SKM-1 treated with dmso at 0.1 percent for 144 hours (cell line): ENCODE measurements around the gene PXMP4.
"Not testable (repeated sequence)": the region's sequence is repeated elsewhere in the genome, so short reads cannot be mapped to it uniquely, and the experiment has no call there.

Experiments used
- DNase-seq: peaks from one replicate; lab custom pipeline; 2025; ENCODE audit not compliant: unreplicated experiment; lab: John Stamatoyannopoulos, UW

PXMP4 gene

DNA sequence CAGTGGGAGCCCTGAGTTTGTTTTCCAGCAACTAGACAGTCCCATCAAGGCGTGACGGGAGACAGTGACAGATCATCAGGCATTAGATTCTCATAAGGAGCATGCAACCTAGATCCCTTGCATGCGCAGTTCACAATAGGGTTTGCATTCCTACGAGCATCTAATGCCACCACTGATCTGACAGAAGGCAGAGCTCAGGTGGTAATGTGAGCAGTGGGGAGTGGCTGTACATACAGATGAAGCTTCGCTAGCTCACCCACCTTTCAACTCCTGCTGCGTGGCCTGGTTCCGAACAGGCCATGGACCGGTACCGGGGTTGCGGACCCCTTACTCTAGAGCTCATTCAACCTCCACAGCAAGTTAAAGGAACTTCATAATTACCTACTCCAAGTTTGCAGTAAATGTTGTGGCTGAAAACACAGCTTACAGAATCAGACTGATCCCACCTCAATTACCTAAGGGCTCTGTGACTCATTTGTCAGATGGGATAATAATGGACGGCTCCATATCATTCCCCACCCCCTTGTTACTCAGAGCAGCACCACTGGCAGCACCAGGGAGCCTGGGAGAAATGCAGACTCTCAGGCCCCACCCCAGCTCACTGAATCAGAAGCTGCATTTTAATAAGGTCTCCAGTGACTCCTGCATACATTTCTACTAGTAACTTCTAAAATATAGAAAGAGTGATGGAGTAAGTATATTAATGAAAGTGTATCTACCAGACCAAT, 15.7 kb downstream of the PXMP4 start:
- no peak for DNase-seq

DNA sequence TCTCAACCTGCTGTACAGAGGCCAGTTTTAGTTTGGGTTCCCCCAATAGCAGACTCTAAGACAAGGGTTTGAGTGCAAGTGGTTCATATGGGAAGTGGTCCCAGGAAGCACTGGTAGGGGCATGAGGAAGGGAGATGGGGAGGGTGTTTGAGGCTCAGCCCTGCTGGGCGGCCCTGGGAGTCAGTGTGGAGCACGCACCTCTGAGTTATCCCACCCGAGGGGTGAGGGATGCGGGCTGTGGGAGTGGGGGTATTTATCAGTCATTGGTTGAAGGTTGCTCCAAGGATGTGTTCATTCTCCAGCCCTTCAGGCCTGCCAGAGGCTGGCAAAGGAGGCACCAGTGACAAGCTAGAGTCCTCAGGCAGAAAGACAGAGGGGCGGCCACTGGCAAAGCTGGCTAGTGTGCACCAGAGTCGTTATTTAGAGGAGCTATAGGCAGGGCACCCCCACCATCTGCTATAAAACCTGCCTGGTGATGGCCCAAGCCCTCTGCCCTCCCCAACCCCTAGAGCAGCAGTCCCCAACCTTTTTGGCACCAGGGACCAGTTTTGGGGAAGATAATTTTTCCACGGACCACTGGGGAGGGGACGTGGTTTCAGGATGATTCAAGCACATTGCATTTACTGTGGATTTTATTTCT, 16.5 kb downstream of the PXMP4 start:
- no peak for DNase-seq

DNA sequence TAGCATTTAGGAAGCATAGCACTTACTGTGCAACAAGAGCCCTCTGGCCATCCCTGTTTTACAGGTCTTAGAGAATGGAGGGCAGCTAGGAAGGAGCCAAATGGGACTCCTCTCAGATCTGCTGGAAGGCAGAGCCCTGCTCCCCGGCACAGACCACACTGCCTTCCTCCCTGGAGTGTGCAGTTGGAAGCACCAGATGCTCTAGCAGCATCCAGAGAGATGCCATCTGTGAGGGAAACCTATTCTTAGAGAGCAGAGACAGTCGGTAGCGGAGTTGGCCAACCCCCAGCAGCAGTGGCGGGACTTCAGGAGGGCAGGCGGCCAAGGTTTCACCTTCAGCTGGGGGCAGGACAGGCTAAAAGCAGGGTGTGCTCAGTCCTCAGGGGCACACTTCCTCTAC, 17.2 kb downstream of the PXMP4 start:
- no peak for DNase-seq

DNA sequence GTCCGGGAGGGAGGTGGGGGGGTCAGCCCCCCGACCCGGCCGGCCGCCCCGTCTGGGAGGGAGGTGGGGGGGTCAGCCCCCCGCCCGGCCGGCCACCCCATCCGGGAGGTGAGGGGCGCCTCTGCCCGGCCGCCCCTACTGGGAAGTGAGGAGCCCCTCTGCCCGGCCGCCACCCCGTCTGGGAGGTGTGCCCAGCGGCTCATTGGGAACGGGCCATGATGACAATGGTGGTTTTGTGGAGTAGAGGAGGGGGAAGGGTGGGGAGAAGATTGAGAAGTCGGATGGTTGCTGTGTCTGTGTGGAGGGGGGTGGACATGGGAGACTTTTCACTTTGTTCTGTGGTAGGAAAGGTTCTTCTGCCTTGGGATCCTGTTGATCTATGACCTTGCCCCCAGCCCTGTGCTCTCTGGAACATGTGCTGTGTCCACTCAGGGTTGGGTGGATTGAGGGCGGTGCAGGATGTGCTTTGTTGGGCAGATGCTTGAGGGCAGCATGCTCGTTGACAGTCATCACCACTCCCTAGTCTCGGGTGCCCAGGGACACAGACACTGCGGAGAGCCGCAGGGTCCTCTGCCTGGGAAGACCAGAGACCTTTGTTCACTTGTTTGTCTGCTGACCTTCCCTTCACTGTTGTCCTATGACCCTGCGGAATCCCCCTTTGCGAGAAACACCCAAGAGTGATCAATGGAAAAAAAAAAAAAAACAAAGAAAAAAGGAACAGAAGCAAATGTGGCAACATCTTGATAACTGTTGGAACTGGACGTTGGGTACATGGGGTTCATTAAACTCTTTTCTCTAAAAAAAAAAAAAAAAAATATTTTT, 18.3 kb downstream of the PXMP4 start:
- no peak for DNase-seq

DNA sequence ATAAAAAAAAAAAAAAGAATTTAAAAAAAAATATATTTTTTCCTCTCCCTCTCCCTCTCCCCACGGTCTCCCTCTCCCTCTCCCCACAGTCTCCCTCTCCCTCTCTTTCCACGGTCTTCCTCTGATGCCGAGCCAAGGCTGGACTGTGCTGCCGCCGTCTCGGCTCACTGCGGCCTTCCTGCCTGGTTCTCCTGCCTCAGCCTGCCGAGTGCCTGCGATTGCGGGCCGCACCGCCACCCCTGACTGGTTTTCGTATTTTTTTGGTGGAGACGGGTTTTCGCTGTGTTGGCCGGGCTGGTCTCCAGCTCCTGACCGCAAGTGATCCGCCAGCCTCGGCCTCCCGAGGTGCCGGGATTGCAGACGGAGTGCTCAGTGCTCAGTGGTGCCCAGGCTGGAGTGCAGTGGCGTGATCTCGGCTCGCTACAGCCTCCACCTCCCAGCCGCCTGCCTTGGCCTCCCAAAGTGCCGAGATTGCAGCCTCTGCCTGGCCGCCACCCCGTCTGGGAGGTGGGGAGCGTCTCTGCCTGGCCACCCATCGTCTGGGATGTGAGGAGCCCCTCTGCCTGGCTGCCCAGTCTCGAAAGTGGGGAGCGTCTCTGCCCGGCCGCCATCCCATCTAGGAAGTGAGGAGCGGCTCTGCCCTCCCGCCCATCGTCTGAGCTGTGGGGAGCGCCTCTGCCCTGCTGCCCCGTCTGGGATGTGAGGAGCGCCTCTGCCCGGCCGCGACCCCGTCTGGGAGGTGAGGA, 19.2 kb downstream of the PXMP4 start:
- DNase-seq, result not testable (repeated sequence)

DNA sequence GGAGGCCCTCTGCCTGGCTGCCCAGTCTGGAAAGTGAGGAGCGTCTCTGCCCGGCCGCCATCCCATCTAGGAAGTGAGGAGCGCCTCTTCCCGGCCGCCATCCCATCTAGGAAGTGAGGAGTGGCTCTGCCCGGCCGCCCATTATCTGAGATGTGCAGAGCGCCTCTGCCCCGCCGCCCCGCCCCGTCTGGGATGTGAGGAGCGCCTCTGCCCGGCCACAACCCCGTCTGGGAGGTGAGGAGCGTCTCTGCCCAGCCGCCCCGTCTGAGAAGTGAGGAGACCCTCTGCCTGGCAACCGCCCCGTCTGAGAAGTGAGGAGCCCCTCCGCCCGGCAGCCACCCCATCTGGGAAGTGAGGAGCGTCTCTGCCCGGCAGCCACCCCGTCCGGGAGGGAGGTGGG, 21.1 kb downstream of the PXMP4 start:
- not testable (repeated sequence) for DNase-seq

DNA sequence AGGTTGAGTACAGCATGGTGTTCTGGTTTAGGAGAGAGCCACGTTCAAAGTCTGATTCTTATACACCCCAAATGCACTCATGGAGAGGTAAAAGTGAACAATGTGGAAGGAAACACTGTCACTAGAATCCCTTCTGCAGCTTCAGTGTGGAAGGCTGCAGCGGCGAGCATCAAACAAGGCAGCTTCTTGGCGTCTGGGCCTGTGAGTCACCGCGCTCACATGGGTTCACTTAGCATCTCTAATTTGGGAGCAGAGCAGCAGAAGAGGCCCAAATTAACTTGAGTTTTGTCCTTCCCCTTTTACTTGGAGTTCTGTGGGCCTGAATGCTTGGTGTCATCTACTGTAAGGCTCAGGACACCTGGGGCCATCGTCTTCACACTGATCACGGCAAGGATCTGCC, 23.0 kb downstream of the PXMP4 start:
- no peak for DNase-seq

DNA sequence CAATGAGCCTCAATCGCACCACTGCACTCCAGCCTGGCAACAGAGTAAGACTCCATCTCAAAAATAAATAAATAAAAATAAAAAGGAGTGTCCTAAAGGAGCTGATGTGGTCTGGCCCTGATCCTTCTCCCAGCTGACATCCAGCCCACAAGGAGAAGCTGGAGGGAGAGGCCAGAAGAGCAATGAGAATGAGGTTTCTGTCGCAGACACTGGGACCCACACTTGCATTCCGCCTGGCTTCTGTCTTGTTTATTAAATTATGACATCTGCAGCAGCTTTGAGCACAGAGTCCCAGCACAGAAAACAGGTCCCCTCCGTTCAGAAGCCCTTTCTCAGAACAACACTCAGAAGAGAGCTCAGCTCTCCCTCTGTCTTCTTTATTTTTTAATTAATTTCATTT, 23.7 kb downstream of the PXMP4 start:
- DNase-seq, result no peak

DNA sequence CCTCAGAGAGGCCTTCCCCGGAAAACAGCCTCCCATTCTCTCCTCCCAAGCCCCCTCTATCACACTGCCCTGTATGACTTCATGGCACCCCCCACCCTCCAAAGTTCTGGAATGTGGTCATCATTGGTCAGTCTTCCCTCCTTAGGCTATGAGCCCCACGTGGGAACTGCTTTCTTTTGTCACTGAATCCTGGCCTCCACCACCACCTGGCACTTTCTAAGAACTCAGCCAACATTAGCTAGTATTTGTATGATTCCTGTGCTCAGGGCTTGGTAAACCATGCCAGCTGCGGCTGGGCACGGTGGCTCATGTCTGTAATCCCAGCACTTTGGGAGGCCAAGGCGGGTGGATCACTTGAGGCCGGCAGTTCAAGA, 25.5 kb downstream of the PXMP4 start:
- no peak for DNase-seq

DNA sequence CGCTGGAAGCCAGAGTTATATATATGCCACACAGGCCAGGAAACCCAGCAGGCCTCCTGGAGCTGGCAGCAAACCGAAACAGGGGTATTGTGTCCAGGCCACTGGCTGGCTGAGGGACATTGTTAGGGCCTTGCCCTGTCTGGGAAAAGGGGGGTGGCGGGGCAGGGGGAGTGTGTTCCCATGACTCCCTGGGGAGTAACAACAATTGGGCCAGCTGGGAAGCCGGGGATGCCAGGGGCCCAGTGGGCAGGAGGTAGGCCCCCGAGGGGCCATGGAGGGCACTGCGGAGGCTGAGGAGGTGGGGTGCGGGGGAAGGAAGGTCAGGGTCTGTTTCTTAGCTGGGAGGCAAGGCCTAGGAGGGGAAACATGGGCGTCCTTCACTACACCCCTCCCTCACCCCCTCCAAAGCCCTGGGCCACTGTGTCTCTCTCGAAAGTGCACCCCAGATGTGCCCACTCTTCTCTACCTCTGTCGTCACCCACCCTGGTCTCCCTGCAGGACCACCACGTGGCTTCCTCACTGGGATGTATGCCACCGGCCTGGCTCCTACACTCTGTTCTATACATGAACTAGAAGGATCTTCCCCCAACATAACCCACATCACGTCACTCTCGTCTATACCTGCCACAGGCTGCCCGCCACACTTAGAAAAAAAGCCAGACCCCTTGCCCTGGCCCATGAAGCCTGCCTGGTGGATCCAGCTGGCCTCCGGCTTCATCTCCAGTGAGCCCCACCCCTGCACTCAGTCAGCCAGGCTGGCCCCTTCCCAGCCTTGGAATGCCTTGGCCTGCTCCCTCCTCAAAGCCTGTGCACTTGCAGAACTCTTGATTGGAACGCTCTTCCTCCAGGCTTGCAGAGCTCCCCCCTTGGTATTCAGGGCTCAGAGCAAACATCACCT, 26.1 kb downstream of the PXMP4 start:
- no peak for DNase-seq

DNA sequence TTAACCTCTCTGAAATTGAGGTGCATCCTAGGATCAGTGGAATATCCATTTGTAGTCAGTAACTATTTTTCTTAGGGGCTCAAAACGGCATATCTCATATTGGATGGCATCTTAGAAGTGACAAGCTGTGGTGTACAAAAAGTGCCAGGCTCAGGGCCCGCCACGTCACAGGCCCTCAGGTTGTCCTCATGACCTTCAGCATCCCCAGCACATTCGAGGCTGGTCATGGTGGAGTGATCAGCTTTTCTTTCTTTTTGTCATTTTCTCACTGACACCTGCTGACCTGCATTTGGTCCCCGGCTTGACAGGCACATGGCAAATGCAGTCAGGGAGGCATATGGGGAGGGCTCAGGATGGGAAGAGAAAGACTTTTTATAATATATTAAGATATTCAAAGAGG, 26.8 kb downstream of the PXMP4 start:
- DNase-seq, result no peak

DNA sequence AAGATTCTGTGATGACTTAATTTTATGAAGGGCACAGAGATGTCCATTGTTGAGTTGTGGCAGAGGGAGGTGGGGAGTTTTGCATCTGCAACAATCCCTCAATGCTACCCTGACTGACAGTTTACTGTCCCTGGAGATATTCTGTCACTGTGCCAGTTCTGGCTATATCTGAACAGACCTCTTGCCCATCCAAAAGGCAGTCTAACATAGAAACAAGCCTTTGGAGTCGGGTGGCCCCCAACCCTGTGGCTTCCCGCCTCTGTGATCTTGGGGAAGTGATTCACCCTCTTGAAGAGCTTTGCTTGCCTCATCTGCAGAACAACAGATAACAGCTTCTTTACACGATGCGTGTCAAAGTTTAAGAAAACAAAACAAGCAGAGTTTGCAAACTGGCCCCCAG, 30.1 kb downstream of the PXMP4 start:
- DNase-seq, result peak; percentile 63

DNA sequence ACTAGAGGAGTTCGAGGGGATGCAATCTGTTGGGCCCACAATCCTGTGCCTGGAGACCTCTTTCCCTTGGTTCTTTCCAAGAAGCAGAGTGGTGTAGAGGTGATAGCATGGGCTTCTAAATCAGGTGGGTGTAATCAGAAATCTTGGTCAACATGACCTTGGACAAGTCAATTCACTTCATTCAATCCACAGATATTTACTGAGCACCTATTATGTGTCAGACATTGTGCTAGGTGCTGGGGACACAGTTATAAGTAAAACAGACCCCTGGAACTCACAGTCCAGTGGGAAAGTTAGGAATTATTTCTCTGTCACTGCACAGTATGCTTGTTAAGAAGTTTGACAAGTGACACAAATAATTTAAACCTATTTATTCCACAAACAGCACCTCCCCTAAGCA, 30.6 kb downstream of the PXMP4 start:
- no peak for DNase-seq

DNA sequence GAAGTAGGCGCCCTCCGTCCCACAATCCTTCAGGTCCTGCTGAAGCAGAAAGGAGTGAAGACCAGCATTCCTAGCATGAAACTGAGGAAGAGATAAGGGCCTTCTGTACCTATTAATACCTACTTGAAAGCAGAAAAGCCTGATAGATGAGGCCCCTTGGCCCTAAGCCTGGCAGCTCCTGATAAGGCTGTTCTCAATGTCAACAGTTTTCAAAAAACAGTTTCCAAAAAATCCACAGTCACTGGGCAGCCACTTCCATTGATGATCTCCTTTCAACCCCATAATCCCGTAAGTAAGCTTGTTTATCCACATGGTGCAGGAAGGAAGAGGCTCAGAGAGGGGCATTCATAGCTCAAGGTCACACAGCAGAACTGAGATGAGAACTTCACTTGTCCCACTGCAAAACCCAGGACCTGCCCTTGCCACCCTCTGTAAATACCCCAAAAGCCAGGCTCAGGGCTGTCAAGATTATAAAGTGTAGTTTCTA, 31.1 kb downstream of the PXMP4 start:
- no peak for DNase-seq

DNA sequence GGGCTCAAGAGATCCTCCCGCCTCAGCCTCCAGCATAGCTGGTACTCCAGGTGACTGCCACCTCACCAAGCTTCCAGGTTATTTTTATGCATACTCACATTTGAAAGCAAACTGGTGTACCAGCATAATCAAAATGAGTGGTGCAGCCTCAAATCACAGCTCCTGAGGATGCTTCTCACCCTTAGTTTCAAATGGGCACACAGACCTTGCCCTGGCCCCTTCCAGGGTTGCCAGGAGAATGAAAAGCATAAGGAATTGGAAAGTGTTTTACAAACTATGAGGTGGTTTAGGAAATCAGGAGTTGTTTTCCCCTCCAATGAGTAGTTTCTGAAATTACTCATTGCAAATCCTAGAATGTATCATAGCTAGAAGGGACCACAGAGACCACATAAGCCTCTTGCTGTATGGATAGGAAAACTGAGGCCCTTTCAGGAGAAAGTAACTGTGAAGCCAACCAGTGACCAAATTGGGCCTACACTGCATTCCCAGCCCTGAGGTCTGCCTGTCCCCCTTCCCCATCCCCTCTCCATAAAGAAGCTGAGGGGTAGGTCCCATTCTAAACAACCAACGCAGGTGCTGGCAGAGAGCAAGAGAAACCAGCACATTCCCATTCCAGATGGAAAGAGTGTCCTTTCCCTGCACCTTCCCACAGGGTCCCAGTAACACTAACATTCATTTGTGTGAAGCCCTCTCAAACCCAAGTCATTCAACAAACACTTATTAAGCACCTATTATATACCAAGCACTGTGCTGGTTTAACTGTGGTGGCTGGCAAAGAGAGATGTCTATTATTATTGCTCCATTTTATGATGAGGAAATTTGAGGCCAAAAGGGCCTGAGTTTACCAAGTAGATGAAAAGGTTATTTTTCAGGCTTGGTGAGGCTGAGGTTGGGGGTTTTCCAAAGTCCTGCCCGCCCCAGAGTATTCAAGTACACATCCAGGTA, 31.8 kb downstream of the PXMP4 start:
- DNase-seq, result no peak

DNA sequence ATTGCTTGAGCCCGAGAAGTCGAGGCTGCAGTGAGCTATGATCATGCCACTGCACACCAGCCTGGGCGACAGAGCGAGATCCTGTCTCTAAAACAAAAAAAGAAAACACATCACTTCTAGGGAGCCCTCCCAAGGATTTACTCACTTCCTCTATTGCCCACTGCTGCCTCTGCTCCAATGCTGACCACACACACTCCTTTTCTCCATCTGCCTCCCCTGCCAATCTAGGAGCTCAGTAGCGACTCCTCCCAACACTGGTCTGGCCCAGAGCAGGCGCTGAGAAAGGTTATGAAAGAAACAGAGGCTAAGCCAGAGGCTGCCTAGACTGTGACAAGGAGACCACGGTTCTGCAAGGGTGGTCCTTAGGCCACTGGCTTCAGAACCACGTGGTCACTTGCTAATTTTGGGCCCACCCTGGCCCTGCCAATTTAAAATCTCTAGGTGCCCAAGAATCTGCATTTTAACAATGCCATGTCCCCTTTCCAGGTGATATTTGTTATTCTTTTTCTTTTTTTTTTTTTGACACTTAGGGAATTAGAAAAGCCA, 32.7 kb downstream of the PXMP4 start:
- peak; percentile 84 for DNase-seq

DNA sequence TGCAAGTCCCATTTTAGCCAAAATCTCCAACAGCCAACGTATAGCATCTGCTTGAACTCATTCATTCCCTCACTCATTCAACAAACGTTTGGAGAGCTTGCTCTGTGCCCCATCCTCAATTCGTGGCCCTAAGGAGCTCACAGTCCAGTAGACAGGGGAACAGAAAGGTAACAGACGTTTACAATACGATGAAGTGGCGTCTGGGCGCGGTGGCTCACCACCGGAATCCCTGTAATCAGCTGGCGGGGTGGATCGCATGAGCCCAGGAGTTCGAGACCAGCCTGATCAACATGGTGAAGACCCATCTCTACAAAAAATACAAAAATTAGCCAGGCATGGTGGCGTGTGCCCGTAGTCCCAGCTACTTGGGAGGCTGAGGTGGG, 33.1 kb downstream of the PXMP4 start:
- DNase-seq, result no peak

DNA sequence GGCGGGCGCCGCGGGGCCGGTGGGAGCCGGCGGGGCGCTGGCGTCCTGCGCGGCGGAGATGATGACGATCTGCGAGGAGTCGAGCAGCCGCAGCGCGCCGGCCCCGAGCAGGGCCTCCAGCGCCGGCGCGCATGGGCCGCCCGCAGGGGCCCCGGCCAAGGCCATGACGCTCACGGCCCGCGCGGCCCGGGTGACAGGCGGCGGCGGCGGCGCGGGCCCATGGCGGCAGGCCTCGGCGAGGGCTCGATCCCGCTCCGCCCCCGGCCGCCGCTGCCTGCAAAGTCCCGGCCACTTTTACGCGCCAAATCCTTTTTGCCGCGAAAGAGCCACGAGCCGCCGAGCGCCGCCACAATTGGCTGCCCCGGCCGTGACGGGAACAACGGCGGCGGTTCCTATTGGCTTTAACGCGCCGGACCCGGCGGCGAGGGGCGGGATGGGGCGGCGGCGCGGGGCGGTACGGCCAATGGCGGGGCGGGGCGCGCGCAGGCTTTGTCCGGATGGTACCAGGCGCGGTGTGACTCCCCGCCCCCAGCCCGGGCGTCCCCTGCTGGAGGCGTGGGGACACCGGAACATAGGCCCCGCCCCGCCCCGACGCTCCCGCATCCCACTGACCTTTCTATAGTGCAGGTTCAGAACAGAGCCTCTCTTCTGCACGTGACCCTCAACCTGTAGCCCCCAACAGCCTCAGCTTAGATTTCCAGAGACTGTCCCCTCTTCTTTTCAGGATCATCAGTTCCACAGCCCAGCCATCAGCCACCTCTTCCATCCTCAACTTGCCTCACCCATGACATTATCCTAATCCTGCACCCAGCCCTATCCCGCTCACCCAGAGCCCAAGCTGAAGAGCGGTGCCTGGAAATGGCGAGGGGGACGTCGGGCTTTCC, 33.8 kb downstream of the PXMP4 start, which contains the start of gene E2F1:
Gene E2F1 (minus strand): TSS at position 286 of the 884 bp plus-strand sequence. CDS start 121 bp downstream, at position 165.
- DNase-seq, result peak; percentile 89
